Right lobe of liver (tissue), 6 donors: ENCODE results near the gene CMTM5. TPM values are rescaled to one million over a fixed set of nuclear protein-coding genes. Genes with fewer than 3 reads are reported as not detected.

ENCODE experiments used
- ATAC-seq, 4 donors: fragments of 200-7000 bp; cut with Tn5 transposase; one replicate each; pipeline ENCODE4 v1.9.1; 2020; ENCODE audit warnings: mild to moderate bottlenecking in 4 of 4, moderate library complexity in 4 of 4
- DNase-seq, 3 donors: peaks; one replicate each; pipeline ENCODE4 v3.0.0-alpha.2; 2020
- H3K27ac ChIP-seq, 3 donors: fragments of 200-600 bp; one replicate each; pipeline ENCODE4 v1.8.0; 2022
- H3K27me3 ChIP-seq, 2 donors: fragments of 200-600 bp; one replicate each; pipeline ENCODE4 v1.8.0; 2022
- H3K36me3 ChIP-seq, 4 donors: fragments of 200-600 bp; sonication (generic) in 1 of 4; one replicate each; pipeline versions ENCODE4 v1.5.1 to v1.8.0; 2017 to 2022; ENCODE audit warnings: control low read depth in 1 of 4
- H3K4me1 ChIP-seq, 4 donors: fragments of 200-600 bp; sonication (generic) in 1 of 4; one replicate each; pipeline versions ENCODE4 v1.5.1 to v1.8.0; 2017 to 2022; ENCODE audit warnings: control low read depth in 1 of 4
- H3K4me3 ChIP-seq, 3 donors: fragments of 200-600 bp; one replicate each; pipeline ENCODE4 v1.8.0; 2022
- H3K9me3 ChIP-seq, 4 donors: fragments of 200-600 bp; sonication (generic) in 1 of 4; one replicate each; pipeline versions ENCODE4 v1.5.1 to v1.8.0; 2017 to 2022; ENCODE audit warnings: control low read depth in 1 of 4
- POLR2A ChIP-seq: fragments of 450-650 bp; IDR thresholded peaks from one replicate; pipeline ENCODE4 v1.6.1; 2017; ENCODE audit warnings: antibody characterized with exemption, mild to moderate bottlenecking
- WGBS: methylation state at CpG from one replicate; pipeline ENCODE4 v1.1.6; 2018; ENCODE audit warnings: low coverage, low lambda C conversion rate; ENCODE audit not compliant: insufficient coverage; ENCODE audit errors: missing lambda C conversion rate; 5-methylcytosine and 5-hydroxymethylcytosine counted together
- intact Hi-C, 2 donors: fragments of 100-400 bp; cut with DNase I; formaldehyde crosslinking; loops; one replicate each; pipeline versions ENCODE4 v1.11.2 to v1.14.1; 2022
- total RNA-seq, 6 experiments: library from RNA; depleted of rRNA in 2 of 6; stranded (reverse); fragments of >200 nt in 2 of 6; fragmentation: NEBNext Ultra II Directional in 3 of 6; extraction: Animal tissue kit (Norgen Biotek cat#: 25700) in 3 of 6; gene quantifications; one replicate each; pipeline versions ENCODE4 v1.1.0 to v1.2.4, GENCODE V29; 2016 to 2023
- TF ChIP-seq, protein P1 (sequence below), 4 donors: fragments of 200-600 bp in 3 of 4; fragments of 450-650 bp in 1 of 4; IDR thresholded peaks; one replicate each; pipeline versions ENCODE4 v1.5.1 to v1.8.0; 2016 to 2022; ENCODE audit warnings: antibody characterized with exemption in 4 of 4, mild to moderate bottlenecking in 2 of 4
- donor health status: DM: no; HTN: yes; CAD: no.
- donor health status: DM: no; HTN: no; CAD: no.
- donor health status: DM: no; HTN: no; CAD: no.
- donor health status: DM: no; HTN: yes; CAD: no.
- donor health status: DM: no; HTN: yes; CAD: no.

Gene CMTM5
- total RNA-seq, 6 experiments from 2014 or later = 0.32 to 0.49 TPM; not detected in 4

- peaks cover 0 to 7% of the 10 kb centered on the region in 2 donors for H3K27me3 ChIP-seq
- WGBS = 85% methylated on average over 4 of the region's 6 CpGs
- DNase-seq (peak in 1 of 3 donors; percentile 32), ATAC-seq (no peak)
- peaks cover 0 to 6% (median 0%) of the 10 kb centered on the region in 4 donors for H3K4me1 ChIP-seq
- H3K36me3 ChIP-seq = no peaks in the 10 kb centered on the region
- intact Hi-C loops = no loop called here
- H3K4me3 ChIP-seq = no peak overlapping the region
- H3K9me3 ChIP-seq = no peaks in the 10 kb centered on the region
- H3K27ac ChIP-seq = no peak overlapping the region
- no peak for TF ChIP-seq POLR2A
- TF ChIP-seq, protein P1, sequence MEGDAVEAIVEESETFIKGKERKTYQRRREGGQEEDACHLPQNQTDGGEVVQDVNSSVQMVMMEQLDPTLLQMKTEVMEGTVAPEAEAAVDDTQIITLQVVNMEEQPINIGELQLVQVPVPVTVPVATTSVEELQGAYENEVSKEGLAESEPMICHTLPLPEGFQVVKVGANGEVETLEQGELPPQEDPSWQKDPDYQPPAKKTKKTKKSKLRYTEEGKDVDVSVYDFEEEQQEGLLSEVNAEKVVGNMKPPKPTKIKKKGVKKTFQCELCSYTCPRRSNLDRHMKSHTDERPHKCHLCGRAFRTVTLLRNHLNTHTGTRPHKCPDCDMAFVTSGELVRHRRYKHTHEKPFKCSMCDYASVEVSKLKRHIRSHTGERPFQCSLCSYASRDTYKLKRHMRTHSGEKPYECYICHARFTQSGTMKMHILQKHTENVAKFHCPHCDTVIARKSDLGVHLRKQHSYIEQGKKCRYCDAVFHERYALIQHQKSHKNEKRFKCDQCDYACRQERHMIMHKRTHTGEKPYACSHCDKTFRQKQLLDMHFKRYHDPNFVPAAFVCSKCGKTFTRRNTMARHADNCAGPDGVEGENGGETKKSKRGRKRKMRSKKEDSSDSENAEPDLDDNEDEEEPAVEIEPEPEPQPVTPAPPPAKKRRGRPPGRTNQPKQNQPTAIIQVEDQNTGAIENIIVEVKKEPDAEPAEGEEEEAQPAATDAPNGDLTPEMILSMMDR (IDR thresholded peaks at IDR 0.05) = no peak
Measured at GRCh38 chr14:23348297-23348655, 28.6 kb upstream of the CMTM5 start.

DNA sequence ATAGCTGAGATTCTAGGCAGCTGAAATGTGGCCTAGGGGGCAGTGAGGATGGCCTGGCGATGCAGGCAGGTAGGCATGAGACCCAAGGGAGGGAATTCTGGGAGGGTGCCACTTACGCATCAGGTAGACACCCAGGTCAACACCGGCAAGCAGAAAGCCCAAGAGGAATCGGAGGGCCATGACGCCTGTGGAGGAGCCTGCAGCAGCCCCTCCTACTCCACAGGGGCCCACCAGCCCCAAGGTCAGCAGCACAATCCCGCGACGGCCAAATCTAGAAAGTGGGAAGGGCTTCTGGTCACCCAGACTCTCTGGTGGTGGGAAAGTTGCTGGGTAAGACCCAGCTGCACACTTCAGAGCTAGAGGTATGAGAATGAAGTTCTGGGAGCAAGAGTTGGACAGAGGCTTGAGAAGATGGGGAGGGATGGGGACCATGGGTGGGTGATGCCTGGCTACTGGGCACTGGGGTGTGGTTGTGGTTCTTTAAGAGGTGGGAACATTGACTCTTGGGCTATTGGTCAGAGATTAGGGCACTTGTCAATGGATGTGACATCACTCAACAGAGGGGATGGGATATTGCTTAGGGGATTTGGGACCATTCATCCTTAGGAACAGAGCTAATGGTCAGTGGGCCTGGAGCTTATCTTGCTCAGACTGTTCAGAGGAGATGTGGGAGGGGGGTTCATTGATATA lies 27.5 kb upstream of the CMTM5 start:
- no peaks in the 10 kb centered on the region for H3K9me3 ChIP-seq
- H3K27me3 ChIP-seq = peaks cover 0 to 7% of the 10 kb centered on the region in 2 donors
- 40% methylated on average over 1 of the region's 8 CpGs for WGBS
- peaks cover 0 to 6% (median 0%) of the 10 kb centered on the region in 4 donors for H3K4me1 ChIP-seq
- DNase-seq = peak in 1 of 3 donors; percentile 28
- no peak overlapping the region for H3K27ac ChIP-seq
- intact Hi-C loops = no loop called here
- H3K36me3 ChIP-seq = no peaks in the 10 kb centered on the region
- TF ChIP-seq, protein P1 (IDR thresholded peaks at IDR 0.05) = no peak
- TF ChIP-seq POLR2A = no peak
- no peak for ATAC-seq
- no peak overlapping the region for H3K4me3 ChIP-seq

GRCh38 chr14:23351681-23352505 lies 25.0 kb upstream of the CMTM5 start:
- ATAC-seq (peak in 3 of 4 donors; percentile 4 to 14 (median 13)), DNase-seq (peak in 1 of 3 donors; percentile 47)
- peaks cover 0 to 7% of the 10 kb centered on the region in 2 donors for H3K27me3 ChIP-seq
- intact Hi-C loops = no loop called here
- no peaks in the 10 kb centered on the region for H3K9me3 ChIP-seq
- H3K4me3 ChIP-seq = peak overlapping the region; percentile 37 to 55 (median 43)
- no peaks in the 10 kb centered on the region for H3K36me3 ChIP-seq
- TF ChIP-seq, protein P1 (IDR thresholded peaks at IDR 0.05) = no peak
- TF ChIP-seq POLR2A = no peak
- WGBS = 10% methylated on average over 15 of the region's 61 CpGs
- peaks cover 0 to 6% (median 0%) of the 10 kb centered on the region in 4 donors for H3K4me1 ChIP-seq
- no peak overlapping the region for H3K27ac ChIP-seq

- H3K4me1 ChIP-seq = peaks cover 0 to 6% (median 0%) of the 10 kb centered on the region in 4 donors
- DNase-seq (peak; percentile 52 to 60 (median 59)), ATAC-seq (peak; percentile 80 to 91 (median 83))
- H3K36me3 ChIP-seq = no peaks in the 10 kb centered on the region
- H3K27ac ChIP-seq = no peak within 1 kb of the TSS
- H3K27me3 ChIP-seq = peaks cover 0 to 7% of the 10 kb centered on the region in 2 donors
- peak within 1 kb of the TSS; percentile 37 to 55 (median 43) for H3K4me3 ChIP-seq
- peak; percentile 22 for TF ChIP-seq POLR2A
- TF ChIP-seq, protein P1 (IDR thresholded peaks at IDR 0.05) = peak in 1 of 4 donors; percentile 10
- no peaks in the 10 kb centered on the region for H3K9me3 ChIP-seq
- intact Hi-C loops = no loop called here
- WGBS = 2% methylated on average over 18 of the region's 42 CpGs
Measured at GRCh38 chr14:23352506-23353432, 24.1 kb upstream of the CMTM5 start, which contains the start of gene SLC22A17. Gene SLC22A17, minus strand, starts transcription at chr14:23352887.
